Calu3 (cell line): ENCODE measurements around the gene CDH18. TPM values are rescaled to one million over a fixed set of nuclear protein-coding genes. Genes with fewer than 3 reads are reported as not detected.

Experiments
- BruUV-seq: library from RNA; stranded (reverse); fragments of 400-500 nt; replicated peaks from 2 replicates; lab custom pipeline; 2021; lab: Mats Ljungman, UMichigan
- CTCF ChIA-PET: fragments of 300-600 bp; sonication (Branson Sonifier 250); formaldehyde crosslinking; loops from one replicate; lab custom pipeline; 2022; ENCODE audit warnings: antibody characterized with exemption; lab: Charles Lee
- DNase-seq: peaks from one replicate; pipeline ENCODE4 v3.0.0; 2022
- H3K27ac Mint-ChIP-seq: one replicate; pipeline ENCODE4 v1.8.0; 2022; ENCODE audit warnings: mixed read lengths; ENCODE audit not compliant: unreplicated experiment
- H3K27me3 Mint-ChIP-seq: one replicate; pipeline ENCODE4 v1.8.0; 2022; ENCODE audit warnings: mixed read lengths; ENCODE audit not compliant: unreplicated experiment
- H3K36me3 Mint-ChIP-seq: one replicate; pipeline ENCODE4 v1.8.0; 2022; ENCODE audit warnings: mild to moderate bottlenecking, moderate library complexity, mixed read lengths; ENCODE audit not compliant: insufficient read depth, unreplicated experiment
- H3K4me1 Mint-ChIP-seq: one replicate; pipeline ENCODE4 v1.8.0; 2022; ENCODE audit warnings: mild to moderate bottlenecking, low read depth, mixed read lengths; ENCODE audit not compliant: unreplicated experiment
- H3K4me3 Mint-ChIP-seq: one replicate; pipeline ENCODE4 v1.8.0; 2022; ENCODE audit warnings: mild to moderate bottlenecking, low read depth, moderate library complexity, mixed read lengths; ENCODE audit not compliant: unreplicated experiment
- H3K9me3 Mint-ChIP-seq: one replicate; pipeline ENCODE4 v1.8.0; 2022; ENCODE audit warnings: low read depth, mixed read lengths; ENCODE audit not compliant: unreplicated experiment
- intact Hi-C: fragments of 100-400 bp; cut with micrococcal nuclease; formaldehyde crosslinking; loops from one replicate; pipeline ENCODE4 v1.10.0; 2022; ENCODE audit not compliant: unreplicated experiment
- total RNA-seq: library from RNA; stranded (reverse); gene quantifications from 2 replicates; pipeline ENCODE4 v1.2.3, GENCODE V29; 2022
- TF ChIP-seq, protein P1 (sequence below): fragments of 200-600 bp; IDR thresholded peaks from one replicate; pipeline ENCODE4 v1.8.0; 2022; ENCODE audit warnings: antibody characterized with exemption; ENCODE audit not compliant: unreplicated experiment

The CDH18 gene
- total RNA-seq, 1 experiment from 2014 or later: not detected

DNA sequence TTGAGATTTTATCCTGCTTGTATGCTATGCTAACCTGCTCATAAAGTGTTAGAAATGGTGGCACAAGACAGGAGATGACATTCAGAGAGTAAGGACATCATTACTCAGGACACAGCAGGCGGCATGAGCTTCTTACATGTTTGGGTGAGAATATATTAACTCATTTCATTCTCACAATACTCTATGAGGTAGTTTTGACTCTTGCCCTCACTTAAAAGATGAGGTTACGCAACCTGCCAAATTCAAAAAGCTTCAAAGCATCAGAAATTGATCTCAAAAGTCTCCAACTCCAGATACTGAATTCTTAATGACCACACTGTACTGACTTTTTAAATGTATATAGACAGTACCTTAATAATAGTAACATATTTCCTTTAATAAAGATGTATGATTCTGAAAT is 60.8 kb downstream of the CDH18 start:
- no peaks in the 10 kb centered on the region for H3K36me3 Mint-ChIP-seq
- no TSS peak for BruUV-seq
- no peak overlapping the region for H3K4me3 Mint-ChIP-seq

DNA sequence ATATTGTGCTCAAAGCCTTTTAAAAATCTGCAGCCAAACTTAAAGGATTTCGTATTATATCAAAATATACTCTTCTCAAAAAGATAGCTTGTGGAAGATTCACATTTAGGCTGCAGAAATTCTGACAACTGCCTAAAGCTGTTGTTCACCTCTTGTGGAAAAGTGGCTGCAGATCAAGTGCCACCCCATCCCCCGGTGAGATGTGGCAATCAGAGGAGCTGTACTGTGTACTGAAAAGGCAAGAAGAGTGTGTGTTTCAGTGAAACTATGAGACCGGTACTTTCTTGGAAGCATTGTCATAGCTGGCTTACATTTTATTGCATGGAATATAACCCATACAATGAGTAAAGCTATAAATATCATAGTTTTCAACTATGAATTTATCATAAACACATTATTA is 64.3 kb downstream of the CDH18 start:
- Mint-ChIP-seq H3K4me1 (no peaks in the 10 kb centered on the region), H3K27ac (no peak overlapping the region), H3K27me3 (no peaks in the 10 kb centered on the region), H3K4me3 (no peak overlapping the region), H3K36me3 (no peaks in the 10 kb centered on the region), H3K9me3 (no peaks in the 10 kb centered on the region)
- CTCF ChIA-PET: no interaction called here
- intact Hi-C loops: no loop called here
- no TSS peak for BruUV-seq
- no peak for DNase-seq
- TF ChIP-seq, protein P1, sequence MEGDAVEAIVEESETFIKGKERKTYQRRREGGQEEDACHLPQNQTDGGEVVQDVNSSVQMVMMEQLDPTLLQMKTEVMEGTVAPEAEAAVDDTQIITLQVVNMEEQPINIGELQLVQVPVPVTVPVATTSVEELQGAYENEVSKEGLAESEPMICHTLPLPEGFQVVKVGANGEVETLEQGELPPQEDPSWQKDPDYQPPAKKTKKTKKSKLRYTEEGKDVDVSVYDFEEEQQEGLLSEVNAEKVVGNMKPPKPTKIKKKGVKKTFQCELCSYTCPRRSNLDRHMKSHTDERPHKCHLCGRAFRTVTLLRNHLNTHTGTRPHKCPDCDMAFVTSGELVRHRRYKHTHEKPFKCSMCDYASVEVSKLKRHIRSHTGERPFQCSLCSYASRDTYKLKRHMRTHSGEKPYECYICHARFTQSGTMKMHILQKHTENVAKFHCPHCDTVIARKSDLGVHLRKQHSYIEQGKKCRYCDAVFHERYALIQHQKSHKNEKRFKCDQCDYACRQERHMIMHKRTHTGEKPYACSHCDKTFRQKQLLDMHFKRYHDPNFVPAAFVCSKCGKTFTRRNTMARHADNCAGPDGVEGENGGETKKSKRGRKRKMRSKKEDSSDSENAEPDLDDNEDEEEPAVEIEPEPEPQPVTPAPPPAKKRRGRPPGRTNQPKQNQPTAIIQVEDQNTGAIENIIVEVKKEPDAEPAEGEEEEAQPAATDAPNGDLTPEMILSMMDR: no peak

More for the DNA sequence above, 60.8 kb downstream of the CDH18 start:
- intact Hi-C loops: no loop called here
- CTCF ChIA-PET: no interaction called here
- peaks cover 7% of the 10 kb centered on the region for H3K4me1 Mint-ChIP-seq
- TF ChIP-seq, protein P1: no peak
- no peaks in the 10 kb centered on the region for H3K27me3 Mint-ChIP-seq
- peaks cover 3% of the 10 kb centered on the region for H3K9me3 Mint-ChIP-seq
- DNase-seq: no peak
- no peak overlapping the region for H3K27ac Mint-ChIP-seq

DNA sequence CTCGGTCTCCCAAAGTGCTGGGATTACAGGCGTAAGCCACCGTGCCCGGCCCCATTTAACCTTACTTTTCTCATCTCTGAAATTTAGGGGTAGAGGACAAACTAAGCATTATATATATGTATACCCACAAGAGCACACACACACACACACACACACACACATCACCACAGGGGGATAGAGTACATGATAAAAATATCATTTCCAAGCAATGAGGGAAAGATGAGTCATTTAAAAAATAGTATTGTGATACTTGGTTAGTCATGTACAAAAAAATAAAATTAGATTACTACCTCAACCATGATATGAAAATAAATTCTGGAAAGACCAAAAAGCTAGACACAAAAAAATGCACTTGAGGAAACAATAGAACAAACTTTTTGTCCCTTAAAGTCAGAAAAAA is 67.2 kb downstream of the CDH18 start:
- TF ChIP-seq, protein P1: no peak
- BruUV-seq: no TSS peak
- H3K36me3 Mint-ChIP-seq: no peaks in the 10 kb centered on the region

DNA sequence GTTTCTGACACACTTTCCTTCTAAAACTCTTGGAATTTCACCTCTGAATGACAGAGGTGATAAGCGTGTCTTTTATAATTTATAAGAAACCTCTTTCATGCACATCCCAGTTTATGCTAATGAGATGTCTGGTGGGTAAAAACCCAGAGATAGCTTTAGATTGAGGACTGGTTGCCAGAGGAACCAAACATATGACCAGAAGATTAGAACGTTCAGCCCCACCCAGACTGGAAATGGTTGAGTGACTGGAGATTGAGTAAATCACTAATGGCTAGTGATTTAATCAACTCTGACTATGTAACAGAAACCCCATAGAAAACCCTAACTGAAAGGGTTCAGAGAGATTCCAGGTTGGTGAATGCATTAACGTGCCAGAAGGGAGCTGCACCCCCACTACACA is 69.2 kb downstream of the CDH18 start:
- no TSS peak for BruUV-seq
- no peak overlapping the region for H3K4me3 Mint-ChIP-seq
- no peak for DNase-seq
- intact Hi-C loops: no loop called here
- H3K4me1 Mint-ChIP-seq: no peaks in the 10 kb centered on the region
- TF ChIP-seq, protein P1: no peak
- H3K9me3 Mint-ChIP-seq: peaks cover 2% of the 10 kb centered on the region
- no peaks in the 10 kb centered on the region for H3K27me3 Mint-ChIP-seq
- CTCF ChIA-PET: no interaction called here
- no peaks in the 10 kb centered on the region for H3K36me3 Mint-ChIP-seq
- H3K27ac Mint-ChIP-seq: no peak overlapping the region

More for the DNA sequence above, 67.2 kb downstream of the CDH18 start:
- intact Hi-C loops: no loop called here
- Mint-ChIP-seq H3K27ac (no peak overlapping the region), H3K4me1 (no peaks in the 10 kb centered on the region), H3K27me3 (no peaks in the 10 kb centered on the region), H3K4me3 (no peak overlapping the region), H3K9me3 (no peaks in the 10 kb centered on the region)
- CTCF ChIA-PET: no interaction called here
- no peak for DNase-seq
